Keratinocyte (primary cell): ENCODE results near the gene AFAP1L1.

ENCODE experiments used
- CTCF ChIP-seq, 3 experiments: IDR thresholded peaks in 1 of 3; conservative IDR thresholded peaks in 1 of 3; optimal IDR thresholded peaks in 1 of 3; 2 replicates in 2 of 3; 3 replicates in 1 of 3; pipeline versions ENCODE3 to v1.5.1; 2011; ENCODE audit warnings: low read length in 3 of 3, mild to moderate bottlenecking in 3 of 3, moderate library complexity in 2 of 3, control low read depth in 1 of 3, inconsistent platforms in 1 of 3; ENCODE audit not compliant: insufficient read depth in 2 of 3; ENCODE audit errors: extremely low read depth in 1 of 3
- EZH2 ChIP-seq: IDR thresholded peaks from one replicate; pipeline ENCODE4 v1.6.1; 2012; ENCODE audit warnings: inconsistent platforms, mild to moderate bottlenecking, low read length, moderate library complexity

- TF ChIP-seq CTCF (optimal IDR thresholded peaks at IDR 0.05 in 1 of 3, IDR thresholded peaks at IDR 0.05 in 1 of 3, conservative IDR thresholded peaks at IDR 0.05 in 1 of 3; ENCODE audit: extremely low read depth in 1 of 3, insufficient read depth in 2 of 3, low read length in 3 of 3) (no peak), EZH2 (no peak)
These were observed 13.6 kb upstream of the AFAP1L1 start for GRCh38 chr5:149257889-149258705.
